Measurements from ENCODE around the gene ADARB2.

GRCh38 chr10:1591742-1592141, 145.6 kb downstream of the ADARB2 start:
- TF ChIP-seq CTCF (IDR thresholded peaks at IDR 0.05; ENCODE audit: poor library complexity): no peak
- no peak for TF ChIP-seq EZH2 (IDR thresholded peaks at IDR 0.05; ENCODE audit: borderline replicate concordance)

All from hepatocyte (in vitro differentiated cells).